Adipose tissue (tissue), 3 donors: ENCODE measurements around the gene MCF2L2. TPM values are rescaled to one million over a fixed set of nuclear protein-coding genes. Genes with fewer than 3 reads are reported as not detected.
"Not testable (repeated sequence)": the region's sequence is repeated elsewhere in the genome, so short reads cannot be mapped to it uniquely, and the experiment has no call there.

ENCODE experiments used
- H3K27ac ChIP-seq: one replicate; pipeline ENCODE4 v1.5.1; 2013; ENCODE audit warnings: low read depth, low read length
- WGBS, 3 donors: extraction: QIAGEN DNeasy Blood & Tissue Kit; methylation state at CpG; one replicate each; pipeline ENCODE4 v1.1.7; 2013; 5-methylcytosine and 5-hydroxymethylcytosine counted together
- polyA plus RNA-seq, 3 donors: library from polyadenylated mRNA; stranded (reverse); fragments of 200-250 nt; gene quantifications; one replicate each; pipeline ENCODE4 v1.2.3, GENCODE V29; 2013
- donor health status: healthy with polysubstance abuse.
- donor health status: Bipolar disorder and iron deficiency.
- donor health status: healthy.

MCF2L2 gene
- polyA plus RNA-seq, 3 donors: 0.06 to 0.22 (median 0.12) TPM

GRCh38 chr3:183446838-183447205 lies 18.4 kb upstream of the MCF2L2 start:
- H3K27ac ChIP-seq: no peak overlapping the region

DNA sequence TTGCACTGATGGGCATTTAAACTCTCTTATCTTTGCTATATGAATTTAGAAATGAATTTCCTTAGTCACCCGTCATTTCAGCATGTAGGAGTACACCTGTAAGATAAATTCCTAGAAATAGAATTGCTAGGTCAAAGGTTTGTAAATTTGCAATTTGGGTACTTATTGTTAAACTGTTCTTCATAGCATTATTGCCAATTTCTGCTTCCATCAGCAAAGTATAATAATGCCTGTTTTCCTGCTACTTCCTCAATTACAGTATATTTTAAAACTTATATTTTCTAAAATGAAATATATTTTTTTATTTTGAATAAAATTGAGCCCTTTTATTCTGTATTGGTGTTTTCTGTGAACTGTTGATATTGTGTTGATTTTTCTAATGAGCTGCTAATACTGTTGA lies 16.3 kb upstream of the MCF2L2 start:
- 89 to 93% (median 92%) methylated on average over 1 of the region's 1 CpG for WGBS, 3 donors

More at GRCh38 chr3:183446838-183447205, 18.4 kb upstream of the MCF2L2 start:
- 94 to 97% (median 96%) methylated on average over 2 of the region's 2 CpGs for whole genome bisulfite sequencing, 3 donors

GRCh38 chr3:183443395-183444385 lies 15.3 kb upstream of the MCF2L2 start:
- no peak overlapping the region for H3K27ac ChIP-seq
- WGBS, 3 donors: 82 to 91% (median 84%) methylated on average over 10 of the region's 10 CpGs

More for the DNA sequence above, 16.3 kb upstream of the MCF2L2 start:
- H3K27ac ChIP-seq: no peak overlapping the region

DNA sequence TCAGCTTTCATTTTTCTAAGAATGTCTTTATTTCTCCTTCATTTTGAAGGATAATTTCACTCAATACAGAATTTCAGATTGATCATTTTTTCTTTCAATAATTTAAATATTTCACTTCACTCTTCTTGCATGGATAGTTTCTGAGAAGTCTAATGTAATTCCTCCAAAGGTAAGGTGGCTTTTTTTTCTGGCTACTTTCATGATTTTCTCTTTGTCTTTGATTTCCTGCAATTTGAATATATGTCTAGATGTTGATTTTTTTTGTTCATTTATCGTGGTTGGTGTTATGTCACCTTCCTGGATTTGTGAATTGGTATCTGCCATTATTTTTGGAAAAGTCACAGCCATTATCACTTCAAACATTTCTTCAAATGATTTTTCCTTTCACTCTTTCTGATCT lies 14.6 kb upstream of the MCF2L2 start:
- no peak overlapping the region for H3K27ac ChIP-seq
- 78 to 90% (median 79%) methylated on average over 1 of the region's 1 CpG for WGBS, 3 donors

DNA sequence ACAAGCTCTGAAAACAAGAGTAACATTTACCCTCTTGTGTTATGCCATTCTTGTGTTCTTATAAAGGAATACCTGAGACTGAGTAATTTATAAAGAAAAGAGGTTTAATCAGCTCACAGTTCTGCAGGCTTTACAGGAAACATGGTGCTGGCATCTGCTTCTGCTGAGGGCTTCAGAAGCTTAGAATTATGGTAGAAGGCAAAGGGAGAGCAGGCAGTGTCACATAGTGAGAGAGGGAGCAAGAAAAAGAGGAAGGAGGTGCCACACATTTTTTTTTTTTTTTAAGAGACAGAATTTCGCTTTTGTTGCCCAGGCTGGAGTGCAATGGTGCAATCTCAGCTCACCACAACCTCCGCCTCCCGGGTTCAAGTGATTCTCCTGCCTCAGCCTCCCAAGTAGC lies 12.1 kb upstream of the MCF2L2 start:
- H3K27ac ChIP-seq: not testable (repeated sequence)
- 68 to 94% (median 75%) methylated on average over 1 to 3 of the region's 3 CpGs for WGBS, 3 donors

DNA sequence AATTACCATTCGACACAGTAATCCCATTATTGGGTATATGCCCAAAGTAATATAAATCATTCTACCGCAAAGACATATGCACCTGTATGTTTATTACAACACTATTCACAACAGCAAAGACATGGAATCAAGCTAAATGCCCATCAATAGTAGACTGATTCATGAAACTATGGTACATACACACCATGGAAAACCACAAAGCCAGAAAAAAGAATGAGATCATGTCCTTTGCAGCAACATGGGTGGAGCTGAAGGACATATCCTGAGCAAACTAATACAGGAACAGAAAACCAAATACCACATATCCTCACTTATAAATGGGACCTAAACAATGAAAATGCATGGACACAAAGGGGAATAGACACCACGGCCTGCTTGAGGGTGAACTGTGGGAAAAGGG lies 11.1 kb upstream of the MCF2L2 start:
- 84 to 93% (median 88%) methylated on average over 3 of the region's 3 CpGs for WGBS, 3 donors
- H3K27ac ChIP-seq: no peak overlapping the region

DNA sequence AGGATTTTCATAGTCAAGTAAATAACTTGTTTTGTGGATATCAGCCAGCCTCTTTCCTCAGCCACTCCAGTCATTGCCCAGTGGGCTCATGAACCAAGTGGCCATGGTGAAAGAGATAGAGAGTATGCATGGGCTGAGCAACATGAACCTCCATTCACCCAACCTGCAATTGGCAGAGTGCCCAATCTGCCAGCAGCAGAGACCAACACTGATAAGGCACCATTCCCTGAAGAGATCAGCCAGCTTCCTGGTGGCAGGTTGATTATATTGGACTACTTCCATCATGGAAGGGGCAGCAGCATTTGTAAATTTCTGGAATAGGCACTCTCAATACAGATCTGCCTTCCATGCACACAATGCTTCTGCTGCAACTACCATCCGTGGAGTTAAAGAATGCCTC lies 10.3 kb upstream of the MCF2L2 start:
- no peak overlapping the region for H3K27ac ChIP-seq
- 73 to 98% (median 83%) methylated on average over 1 of the region's 1 CpG for WGBS, 3 donors

DNA sequence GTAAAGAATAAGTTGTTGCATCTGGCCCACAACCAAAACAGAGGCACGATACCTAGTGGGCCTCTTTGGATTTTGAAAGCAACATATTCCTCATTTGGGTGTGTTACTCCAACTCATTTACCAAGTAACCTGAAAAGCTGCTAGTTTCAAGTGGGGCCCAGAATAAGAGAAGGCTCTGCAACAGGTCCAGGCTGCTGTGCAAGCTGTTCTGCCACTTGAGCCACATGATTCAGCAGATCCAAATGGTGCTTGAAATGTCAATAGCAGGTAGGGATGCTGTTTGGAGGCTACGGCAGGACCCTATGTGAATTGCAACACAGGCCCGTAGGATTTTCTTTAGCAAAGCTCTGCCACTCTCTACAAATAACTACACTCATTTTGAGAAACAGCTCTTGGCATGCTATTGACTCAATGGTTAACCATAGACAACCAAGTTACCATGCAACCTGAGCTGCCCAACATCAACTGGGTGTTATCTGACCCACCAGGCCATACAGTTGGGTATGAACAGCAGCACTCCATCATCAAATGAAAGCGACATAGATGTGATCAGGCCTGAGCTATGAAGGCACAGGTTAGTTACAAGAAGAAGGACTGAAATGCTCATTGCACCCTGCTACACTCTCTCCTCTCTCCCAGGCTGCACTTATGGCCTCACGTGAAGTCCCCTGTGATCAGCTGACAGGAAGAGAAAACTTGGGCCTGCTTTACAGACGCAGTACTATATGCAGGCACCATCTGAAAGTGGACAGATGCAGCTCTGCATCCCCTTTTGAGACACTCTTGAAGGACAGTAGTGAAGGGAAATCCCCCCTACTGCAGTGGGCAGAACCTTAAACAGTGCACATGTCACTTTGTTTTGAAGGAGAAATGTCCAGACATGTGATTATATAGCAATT lies 9.5 kb upstream of the MCF2L2 start:
- H3K27ac ChIP-seq: no peak overlapping the region
- 78 to 93% (median 90%) methylated on average over 6 of the region's 6 CpGs for WGBS, 3 donors

- H3K27ac ChIP-seq: no peak overlapping the region
- 62 to 67% (median 63%) methylated on average over 1 of the region's 1 CpG for WGBS, 3 donors
Measured at GRCh38 chr3:183437061-183437460, 8.6 kb upstream of the MCF2L2 start.

DNA sequence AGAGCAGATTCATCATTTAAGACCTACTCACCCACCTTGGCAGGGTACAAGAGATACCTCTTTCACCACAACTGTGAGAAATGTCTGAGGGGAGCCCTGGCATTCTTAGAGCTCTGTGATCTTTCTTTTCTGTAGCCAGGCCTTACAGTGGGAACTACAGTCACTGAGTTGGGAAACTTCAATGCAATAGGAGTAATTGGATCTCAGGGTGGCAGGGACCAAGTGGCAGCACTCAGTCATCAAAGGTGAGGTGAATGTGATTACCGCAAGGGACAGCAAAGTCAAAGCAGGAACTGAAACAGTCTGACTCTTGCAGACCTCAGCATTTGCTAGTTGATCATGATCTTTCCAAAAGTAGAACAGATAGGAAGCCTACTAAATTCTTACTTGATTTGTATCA lies 7.2 kb upstream of the MCF2L2 start:
- 80 to 94% (median 84%) methylated on average over 1 of the region's 1 CpG for WGBS, 3 donors

DNA sequence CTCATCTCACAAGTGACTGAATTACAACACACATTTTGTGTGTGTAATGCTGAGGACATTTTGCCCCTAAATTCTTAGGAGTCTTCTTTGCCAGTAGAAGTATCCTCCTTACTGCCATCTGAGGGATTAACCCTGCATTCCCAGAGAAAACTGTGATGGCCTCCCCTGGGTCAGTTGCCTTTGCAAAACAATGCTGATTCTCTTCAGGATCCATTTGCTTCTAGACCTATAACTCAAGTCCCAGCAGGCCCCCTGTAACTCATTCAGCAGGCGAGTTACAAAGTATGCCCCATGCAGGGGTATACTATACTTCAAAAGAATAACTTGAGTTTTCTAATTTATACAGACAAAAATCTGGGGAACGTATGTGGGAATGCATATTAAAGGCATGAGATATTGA lies 6.6 kb upstream of the MCF2L2 start:
- WGBS, 3 donors: 89 to 93% (median 90%) methylated on average over 2 of the region's 2 CpGs
- H3K27ac ChIP-seq: no peak overlapping the region

More for the DNA sequence above, 7.2 kb upstream of the MCF2L2 start:
- no peak overlapping the region for H3K27ac ChIP-seq

DNA sequence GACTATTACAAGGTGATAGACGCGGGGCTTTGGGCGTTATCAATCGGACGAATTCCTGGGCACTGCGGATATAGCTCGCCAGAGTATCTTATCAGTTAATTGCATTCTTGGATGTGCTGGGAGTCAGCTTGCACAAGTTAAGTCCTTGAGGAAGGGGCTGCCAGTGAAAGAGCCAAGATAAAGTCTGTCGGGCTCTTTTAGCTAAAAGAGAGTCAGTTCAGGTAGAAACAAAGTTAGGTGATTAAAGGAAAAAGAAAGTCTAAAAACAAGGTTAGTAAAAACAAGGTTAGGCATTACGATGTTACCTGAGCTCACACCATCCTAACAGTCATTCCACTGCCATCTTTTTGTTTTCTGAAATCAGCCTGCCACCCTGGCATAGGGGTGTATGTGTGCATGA lies 6.1 kb upstream of the MCF2L2 start:
- WGBS, 3 donors: 31 to 37% (median 31%) methylated on average over 8 to 9 of the region's 9 CpGs
- H3K27ac ChIP-seq: no peak overlapping the region

DNA sequence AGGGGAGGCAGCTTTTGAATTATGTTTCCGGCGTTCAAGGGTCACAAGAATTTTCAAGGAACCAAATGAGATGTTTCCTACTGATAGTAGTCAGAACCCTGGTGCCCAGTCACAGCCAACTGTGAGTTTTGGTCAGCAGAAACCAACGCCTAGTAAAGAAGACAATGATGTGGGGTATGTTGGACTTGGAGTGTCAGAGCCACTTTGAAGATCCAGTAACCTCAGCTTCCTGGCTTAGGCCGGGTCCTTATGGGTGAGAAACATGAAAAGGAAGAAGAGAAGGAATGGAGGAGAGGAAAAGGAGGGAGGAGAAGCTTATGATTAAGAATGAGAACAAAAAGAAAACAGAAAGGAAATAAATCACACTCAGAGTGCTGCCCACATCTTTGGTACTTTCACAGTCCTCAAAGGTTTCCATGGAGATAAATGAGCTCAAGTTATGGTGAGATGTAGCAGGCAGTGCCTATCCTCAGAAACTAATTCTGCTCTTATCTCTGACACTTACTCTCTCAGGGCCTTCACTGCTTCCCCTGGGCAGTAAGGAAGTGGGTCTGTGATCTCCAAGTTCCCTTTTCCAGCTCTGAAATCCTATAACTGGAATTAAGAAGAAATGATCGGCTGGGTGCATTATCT lies 2.0 kb upstream of the MCF2L2 start:
- 60 to 70% (median 68%) methylated on average over 5 of the region's 5 CpGs for WGBS, 3 donors
- no peak overlapping the region for H3K27ac ChIP-seq

DNA sequence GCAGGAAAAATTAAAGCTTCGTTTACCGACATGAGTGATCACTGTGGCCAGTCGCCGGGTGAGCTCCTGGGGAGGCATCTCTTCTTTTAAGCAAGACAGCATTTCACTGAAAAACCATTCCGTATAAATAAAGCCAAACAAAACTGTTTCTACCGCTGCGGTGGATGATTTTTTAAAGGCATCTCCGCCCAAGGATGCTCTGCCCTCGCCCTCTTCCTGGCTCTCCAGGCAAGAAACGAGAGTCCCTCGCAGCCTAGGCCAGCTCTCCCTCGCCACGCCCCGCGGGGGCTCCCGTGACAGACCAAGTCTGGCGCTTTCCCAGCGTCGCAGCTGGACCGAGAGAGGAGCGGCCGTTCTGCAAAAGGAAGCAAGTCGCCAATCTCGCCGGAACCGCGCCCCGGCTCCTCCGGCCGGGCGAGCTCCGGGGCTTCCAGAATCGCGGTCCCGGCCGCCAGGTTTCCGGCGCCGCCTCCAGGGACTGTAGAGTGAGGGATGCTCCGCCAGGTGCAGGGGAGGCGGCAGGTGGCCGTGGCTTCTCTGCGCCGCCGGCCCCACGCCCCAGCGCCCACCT lies 458 bp downstream of the MCF2L2 start:
- 0 to 1% (median 1%) methylated on average over 40 to 47 of the region's 47 CpGs for WGBS, 3 donors
- no peak overlapping the region for H3K27ac ChIP-seq

GRCh38 chr3:183427196-183427875 lies 1.1 kb downstream of the MCF2L2 start:
- 31 to 35% (median 34%) methylated on average over 28 of the region's 28 CpGs for WGBS, 3 donors

GRCh38 chr3:183418807-183419206 lies 9.6 kb downstream of the MCF2L2 start:
- H3K27ac ChIP-seq: not testable (repeated sequence)
- 96 to 100% (median 98%) methylated on average over 2 of the region's 2 CpGs for WGBS, 3 donors

More at GRCh38 chr3:183427196-183427875, 1.1 kb downstream of the MCF2L2 start:
- H3K27ac ChIP-seq: no peak overlapping the region

DNA sequence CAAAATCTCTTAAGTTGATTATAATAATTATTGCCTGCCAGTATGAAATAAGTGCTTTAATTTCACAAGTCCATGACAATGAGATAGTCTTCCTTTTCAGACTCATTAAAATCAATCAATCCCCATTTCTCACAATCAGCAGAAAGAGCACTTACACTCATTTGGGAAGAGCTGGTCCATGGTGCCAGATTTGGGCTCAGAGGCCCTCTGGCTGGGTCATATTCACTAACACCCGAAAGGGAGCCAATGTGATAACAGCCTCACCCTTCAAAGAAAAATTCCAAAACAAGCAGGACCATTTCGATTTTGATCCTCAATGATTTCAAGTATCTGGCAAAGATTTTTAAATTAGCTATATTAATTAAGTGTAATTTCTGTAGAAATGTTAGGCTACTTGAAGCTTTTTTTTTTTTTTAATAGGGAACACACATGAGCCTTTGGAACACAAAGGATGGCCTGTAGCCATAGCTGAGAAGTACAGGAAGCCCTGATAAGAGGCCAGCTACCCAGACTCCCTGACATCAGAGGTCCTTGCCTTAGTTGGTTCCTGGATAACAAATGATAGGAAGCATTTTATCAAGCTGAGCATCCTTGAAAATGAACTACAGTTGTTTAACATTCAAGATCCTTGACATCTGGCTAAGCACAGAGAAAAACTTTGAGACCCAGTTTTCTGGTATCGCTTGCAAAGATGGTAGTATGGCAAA lies 17.1 kb downstream of the MCF2L2 start:
- 78 to 93% (median 82%) methylated on average over 3 of the region's 3 CpGs for WGBS, 3 donors
- H3K27ac ChIP-seq: no peak overlapping the region
